OCI-LY7 (cell line): ENCODE data around the gene TAL1. TPM values are rescaled to one million over a fixed set of nuclear protein-coding genes. Genes with fewer than 3 reads are reported as not detected.

Experiments used
- BruUV-seq: library from RNA; stranded (reverse); fragments of 400-500 nt; replicated peaks from 2 replicates; lab custom pipeline; 2021; lab: Mats Ljungman, UMichigan
- CTCF ChIA-PET: fragments of 300-600 bp; sonication (Branson Sonifier 250); formaldehyde crosslinking; loops from one replicate; lab custom pipeline; 2022; ENCODE audit warnings: antibody characterized with exemption; ENCODE audit not compliant: unreplicated experiment; lab: Charles Lee
- POLR2A ChIA-PET: fragments of 300-600 bp; sonication (Branson Sonifier 250); formaldehyde crosslinking; loops from one replicate; lab custom pipeline; 2022; ENCODE audit warnings: antibody characterized with exemption; lab: Charles Lee
- DNase-seq: peaks from one replicate; pipeline ENCODE4 v3.0.0-alpha.2; 2015; ENCODE audit warnings: low spot score
- H2AFZ ChIP-seq: fragments of 200-600 bp; sonication (generic), shearing (Covaris generic); 2 replicates; pipeline ENCODE4 v1.6.1; 2014; ENCODE audit warnings: mild to moderate bottlenecking, antibody characterized with exemption, low read length, moderate library complexity
- H3K27ac ChIP-seq: fragments of 200-600 bp; sonication (generic); 2 replicates; pipeline ENCODE4 v1.5.1; 2014; ENCODE audit warnings: mixed run types, low read depth, mild to moderate bottlenecking, moderate library complexity, low read length, inconsistent platforms; ENCODE audit not compliant: poor library complexity, severe bottlenecking
- H3K36me3 ChIP-seq: fragments of 200-600 bp; sonication (generic); 2 replicates; pipeline ENCODE4 v1.6.1; 2014; ENCODE audit warnings: mild to moderate bottlenecking, antibody characterized with exemption, low read length, moderate library complexity, mixed read lengths; ENCODE audit not compliant: insufficient read depth
- H3K4me1 ChIP-seq: fragments of 200-600 bp; sonication (generic); 2 replicates; pipeline ENCODE4 v1.5.1; 2014; ENCODE audit warnings: mild to moderate bottlenecking, low read length; ENCODE audit not compliant: insufficient read depth, poor library complexity, severe bottlenecking
- H3K4me2 ChIP-seq: fragments of 200-600 bp; sonication (generic); 2 replicates; pipeline ENCODE4 v1.6.1; 2014; ENCODE audit warnings: mild to moderate bottlenecking, low read length
- H3K4me3 ChIP-seq: fragments of 200-600 bp; sonication (generic); 2 replicates; pipeline ENCODE4 v1.5.1; 2014; ENCODE audit warnings: mild to moderate bottlenecking, low read depth, low read length; ENCODE audit not compliant: poor library complexity, severe bottlenecking
- H3K79me2 ChIP-seq: fragments of 200-600 bp; sonication (generic); 2 replicates; pipeline ENCODE4 v1.6.1; 2016; ENCODE audit warnings: low read depth, mild to moderate bottlenecking, low read length, moderate library complexity, mixed read lengths; ENCODE audit not compliant: insufficient read depth
- H3K9me2 ChIP-seq: fragments of 200-600 bp; sonication (generic); 2 replicates; pipeline ENCODE4 v1.6.1; 2016; ENCODE audit warnings: mild to moderate bottlenecking, low read length, mixed read lengths; ENCODE audit not compliant: insufficient read depth
- H3K9me3 ChIP-seq: fragments of 200-600 bp; sonication (generic); 2 replicates; pipeline ENCODE4 v1.6.1; 2014; ENCODE audit warnings: mild to moderate bottlenecking, mixed run types, low read length, mixed read lengths
- H4K20me1 ChIP-seq: fragments of 200-600 bp; sonication (generic); 2 replicates; pipeline ENCODE4 v1.6.1; 2014; ENCODE audit warnings: mild to moderate bottlenecking, antibody characterized with exemption, low read length, moderate library complexity, mixed read lengths; ENCODE audit not compliant: insufficient read depth
- EZH2phosphoT487 ChIP-seq: fragments of 200-600 bp; sonication (generic); IDR thresholded peaks from 2 replicates; pipeline ENCODE4 v1.6.1; 2018; ENCODE audit warnings: low read depth, borderline replicate concordance, mild to moderate bottlenecking, mixed run types, antibody characterized with exemption, low read length, moderate library complexity, mixed read lengths
- intact Hi-C: fragments of 100-400 bp; cut with micrococcal nuclease; formaldehyde crosslinking; loops from one replicate; pipeline ENCODE4 v1.10.0; 2022; ENCODE audit not compliant: unreplicated experiment
- total RNA-seq, 2 experiments: library from RNA; depleted of rRNA in 1 of 2; stranded (reverse); fragments of >200 nt in 1 of 2; shearing (Covaris generic) in 1 of 2; gene quantifications; 2 replicates each; pipeline ENCODE4 v1.2.3, GENCODE V29; 2014 to 2022
- TF ChIP-seq, protein P1 (sequence below): fragments of 200-600 bp; sonication (generic); conservative IDR thresholded peaks from 2 replicates; pipeline ENCODE4 v1.5.1; 2014; ENCODE audit warnings: mild to moderate bottlenecking, antibody characterized with exemption, low read length, moderate library complexity, mixed read lengths

Gene TAL1
- total RNA-seq, 2 experiments from 2014 or later = not detected

DNA sequence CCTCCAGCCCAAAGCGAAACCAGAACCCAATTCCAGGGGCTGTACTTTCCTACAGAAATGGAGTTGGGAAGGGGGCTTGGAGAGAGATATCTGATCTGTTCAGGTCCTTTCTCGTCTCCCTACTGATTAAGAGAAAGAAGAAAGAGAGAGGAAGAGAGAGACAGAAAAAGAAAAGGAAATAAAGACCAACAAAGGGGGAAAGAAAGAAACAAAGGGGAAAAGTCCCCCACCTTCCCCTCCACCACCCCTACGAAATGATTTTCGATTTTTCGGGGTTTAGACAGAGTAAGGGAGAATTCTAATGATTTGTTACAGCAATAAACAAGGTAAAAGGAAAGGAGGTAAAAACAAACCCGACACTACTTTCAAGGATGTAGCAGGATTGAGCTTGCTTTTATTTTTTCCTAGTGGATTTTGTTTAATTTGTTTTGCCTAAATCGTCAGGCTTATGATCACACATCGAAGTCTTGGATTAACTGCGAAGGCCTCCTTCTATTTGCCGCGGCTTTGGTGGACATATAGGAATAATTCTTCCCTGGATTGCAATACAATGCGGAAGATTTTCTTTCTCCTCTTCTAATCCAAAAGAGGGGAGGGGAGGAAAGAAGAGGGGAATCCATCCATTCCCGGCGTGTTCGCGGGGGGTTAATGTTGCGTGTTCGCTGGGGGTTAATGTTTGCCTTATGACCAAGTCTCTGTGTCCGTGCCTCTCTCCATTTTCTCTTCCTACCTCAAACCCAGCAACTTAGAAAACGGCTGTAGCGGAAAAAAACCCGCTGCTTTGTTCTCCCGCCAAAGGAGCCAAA lies 1.9 kb downstream of the TAL1 start:
- intact Hi-C loops = no loop called here
- Histone ChIP-seq H3K4me3 (no peak overlapping the region), H3K4me2 (no peak overlapping the region), H4K20me1 (no peaks in the 10 kb centered on the region), H3K36me3 (no peaks in the 10 kb centered on the region), H3K9me2 (no peaks in the 10 kb centered on the region), H3K9me3 (no peaks in the 10 kb centered on the region), H3K27ac (no peak overlapping the region), H3K4me1 (no peaks in the 10 kb centered on the region), H2AFZ (no peak overlapping the region), H3K79me2 (no peaks in the 10 kb centered on the region)
- ChIA-PET POLR2A (no interaction called here), CTCF (no interaction called here)
- no peak for TF ChIP-seq EZH2phosphoT487
- TF ChIP-seq, protein P1, sequence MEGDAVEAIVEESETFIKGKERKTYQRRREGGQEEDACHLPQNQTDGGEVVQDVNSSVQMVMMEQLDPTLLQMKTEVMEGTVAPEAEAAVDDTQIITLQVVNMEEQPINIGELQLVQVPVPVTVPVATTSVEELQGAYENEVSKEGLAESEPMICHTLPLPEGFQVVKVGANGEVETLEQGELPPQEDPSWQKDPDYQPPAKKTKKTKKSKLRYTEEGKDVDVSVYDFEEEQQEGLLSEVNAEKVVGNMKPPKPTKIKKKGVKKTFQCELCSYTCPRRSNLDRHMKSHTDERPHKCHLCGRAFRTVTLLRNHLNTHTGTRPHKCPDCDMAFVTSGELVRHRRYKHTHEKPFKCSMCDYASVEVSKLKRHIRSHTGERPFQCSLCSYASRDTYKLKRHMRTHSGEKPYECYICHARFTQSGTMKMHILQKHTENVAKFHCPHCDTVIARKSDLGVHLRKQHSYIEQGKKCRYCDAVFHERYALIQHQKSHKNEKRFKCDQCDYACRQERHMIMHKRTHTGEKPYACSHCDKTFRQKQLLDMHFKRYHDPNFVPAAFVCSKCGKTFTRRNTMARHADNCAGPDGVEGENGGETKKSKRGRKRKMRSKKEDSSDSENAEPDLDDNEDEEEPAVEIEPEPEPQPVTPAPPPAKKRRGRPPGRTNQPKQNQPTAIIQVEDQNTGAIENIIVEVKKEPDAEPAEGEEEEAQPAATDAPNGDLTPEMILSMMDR = no peak
- no peak for DNase-seq
- no TSS peak for BruUV-seq

DNA sequence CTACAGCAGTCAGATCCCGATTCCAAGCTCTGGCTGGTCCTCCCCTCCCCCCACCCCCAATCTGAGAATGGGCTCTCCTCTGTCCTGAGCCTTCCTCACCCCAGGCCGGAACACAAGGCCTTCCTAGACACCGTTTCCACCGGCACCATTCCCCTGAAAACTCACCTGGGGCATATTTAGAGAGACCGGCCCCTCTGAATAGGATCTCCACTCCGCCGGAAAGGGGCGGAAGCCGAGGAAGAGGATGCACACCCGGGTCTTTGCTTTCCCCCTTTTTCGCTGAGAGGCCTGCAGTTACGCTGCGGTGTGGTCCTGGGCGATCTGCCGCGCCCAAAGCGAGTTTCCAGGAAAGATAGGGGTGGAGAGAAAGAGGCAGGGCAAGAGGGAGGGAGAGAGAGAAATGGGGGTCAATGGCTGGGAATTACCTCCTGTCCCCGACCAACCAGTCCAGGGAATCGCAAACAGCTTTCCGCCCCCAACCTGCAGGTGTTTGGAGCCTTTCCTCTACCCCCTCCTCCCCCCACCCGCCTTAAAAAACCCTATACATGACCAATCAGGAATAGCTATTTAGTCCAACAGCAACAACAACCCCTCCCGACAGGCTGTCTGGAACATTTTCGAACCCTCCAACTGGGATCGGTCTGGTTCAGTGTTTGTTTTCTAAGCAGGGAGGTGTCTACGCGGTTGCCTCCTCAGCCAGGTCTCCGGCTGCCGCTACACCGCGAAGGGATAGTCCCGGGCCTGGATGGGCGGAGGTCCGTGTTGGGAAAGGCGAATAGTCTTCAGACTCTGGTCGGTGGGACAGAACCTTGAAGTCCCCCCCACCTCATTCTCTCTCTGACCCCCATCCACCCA lies 2.8 kb downstream of the TAL1 start:
- no TSS peak for BruUV-seq
- no peaks in the 10 kb centered on the region for H3K36me3 ChIP-seq
- no peaks in the 10 kb centered on the region for H3K9me3 ChIP-seq
- intact Hi-C loops = no loop called here
- CTCF ChIA-PET = no interaction called here
- no peaks in the 10 kb centered on the region for H4K20me1 ChIP-seq
- no peak overlapping the region for H2AFZ ChIP-seq
- TF ChIP-seq, protein P1 = no peak
- POLR2A ChIA-PET = no interaction called here
- no peak overlapping the region for H3K27ac ChIP-seq
- no peaks in the 10 kb centered on the region for H3K4me1 ChIP-seq
- no peak for DNase-seq
- H3K4me2 ChIP-seq = no peak overlapping the region
- H3K79me2 ChIP-seq = no peaks in the 10 kb centered on the region
- no peak overlapping the region for H3K4me3 ChIP-seq
- no peaks in the 10 kb centered on the region for H3K9me2 ChIP-seq
